Measurements from ENCODE around the gene NFIA. TPM values are rescaled to one million over a fixed set of nuclear protein-coding genes. Genes with fewer than 3 reads are reported as not detected.
A peak's percentile ranks its signal among the peaks of the same experiment; 100 is the strongest.

The NFIA gene
- total RNA-seq, 6 donors from 2014 or later = 33.5 to 94.3 (median 44.9) TPM

DNA sequence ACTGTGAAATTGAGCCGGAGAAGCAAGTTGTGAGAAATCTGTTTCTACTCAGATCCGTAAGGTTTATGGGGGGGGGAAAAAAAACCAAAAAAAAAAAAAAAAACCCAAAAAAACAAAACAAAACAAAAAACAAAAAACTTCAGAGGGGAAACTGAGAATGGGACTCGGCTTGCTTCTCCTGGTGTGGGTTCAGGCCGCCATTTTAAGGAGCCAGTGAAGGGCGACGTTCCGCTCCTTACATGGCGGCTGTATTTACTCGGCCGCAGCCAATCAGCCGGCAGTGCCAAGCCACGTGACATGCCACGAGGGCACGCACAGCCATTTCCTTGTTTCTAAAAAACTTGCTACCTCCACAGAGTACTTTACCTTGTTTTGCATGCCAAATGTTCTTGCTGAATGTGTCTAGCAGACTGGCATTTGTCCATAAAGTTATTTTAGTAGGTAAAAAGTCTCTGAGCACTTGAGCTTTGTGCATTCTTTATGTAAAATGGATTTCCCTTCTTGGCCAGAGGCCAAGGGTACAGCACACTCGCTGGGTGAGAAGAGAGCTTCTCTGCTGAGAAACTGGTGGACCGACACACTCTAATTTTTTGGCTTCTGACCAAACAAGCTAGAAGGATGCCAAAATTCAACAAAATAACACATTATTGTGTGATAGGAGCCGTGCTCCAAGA lies 101.8 kb downstream of the NFIA start:
- DNase-seq (peak; percentile 92 to 98), ATAC-seq (ENCODE audit: low FRiP score in 2 of 2) (peak; percentile 86 to 95)
- Histone ChIP-seq H3K27ac (peak overlapping the region; percentile 76 to 83 (median 82)), H3K4me3 (peak overlapping the region in 3 of 4 donors; percentile 35 to 48 (median 44)), H3K9me3 (no peaks in the 10 kb centered on the region), H3K27me3 (no peaks in the 10 kb centered on the region), H3K4me1 (peaks cover 16 to 29% (median 20%) of the 10 kb centered on the region in 4 donors), H3K36me3 (no peaks in the 10 kb centered on the region)
- WGBS, 2 donors = 19% methylated on average over 17 of the region's 17 CpGs
- peak in 1 of 4 donors; percentile 35 for TF ChIP-seq POLR2A (IDR thresholded peaks at IDR 0.05)
- peak; percentile 56 to 68 for TF ChIP-seq POLR2AphosphoS5 (IDR thresholded peaks at IDR 0.05)
- TF ChIP-seq, protein P1, sequence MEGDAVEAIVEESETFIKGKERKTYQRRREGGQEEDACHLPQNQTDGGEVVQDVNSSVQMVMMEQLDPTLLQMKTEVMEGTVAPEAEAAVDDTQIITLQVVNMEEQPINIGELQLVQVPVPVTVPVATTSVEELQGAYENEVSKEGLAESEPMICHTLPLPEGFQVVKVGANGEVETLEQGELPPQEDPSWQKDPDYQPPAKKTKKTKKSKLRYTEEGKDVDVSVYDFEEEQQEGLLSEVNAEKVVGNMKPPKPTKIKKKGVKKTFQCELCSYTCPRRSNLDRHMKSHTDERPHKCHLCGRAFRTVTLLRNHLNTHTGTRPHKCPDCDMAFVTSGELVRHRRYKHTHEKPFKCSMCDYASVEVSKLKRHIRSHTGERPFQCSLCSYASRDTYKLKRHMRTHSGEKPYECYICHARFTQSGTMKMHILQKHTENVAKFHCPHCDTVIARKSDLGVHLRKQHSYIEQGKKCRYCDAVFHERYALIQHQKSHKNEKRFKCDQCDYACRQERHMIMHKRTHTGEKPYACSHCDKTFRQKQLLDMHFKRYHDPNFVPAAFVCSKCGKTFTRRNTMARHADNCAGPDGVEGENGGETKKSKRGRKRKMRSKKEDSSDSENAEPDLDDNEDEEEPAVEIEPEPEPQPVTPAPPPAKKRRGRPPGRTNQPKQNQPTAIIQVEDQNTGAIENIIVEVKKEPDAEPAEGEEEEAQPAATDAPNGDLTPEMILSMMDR (IDR thresholded peaks at IDR 0.05) = no peak

- no peaks in the 10 kb centered on the region for H3K36me3 ChIP-seq
- TF ChIP-seq POLR2A (IDR thresholded peaks at IDR 0.05) = no peak
- TF ChIP-seq, protein P1 (IDR thresholded peaks at IDR 0.05) = no peak
- TF ChIP-seq EP300 (IDR thresholded peaks at IDR 0.05) = no peak
- TF ChIP-seq POLR2AphosphoS5 (IDR thresholded peaks at IDR 0.05) = no peak
- ATAC-seq (ENCODE audit: low FRiP score in 2 of 2) (no peak), DNase-seq (no peak)
- no peaks in the 10 kb centered on the region for H3K27me3 ChIP-seq
- peak overlapping the region; percentile 76 to 83 (median 82) for H3K27ac ChIP-seq
- 9 to 15% methylated on average over 3 of the region's 3 CpGs for WGBS, 2 donors
- peaks cover 16 to 29% (median 20%) of the 10 kb centered on the region in 4 donors for H3K4me1 ChIP-seq
- H3K4me3 ChIP-seq = peak overlapping the region in 3 of 4 donors; percentile 35 to 48 (median 44)
- no peaks in the 10 kb centered on the region for H3K9me3 ChIP-seq
Observed at GRCh38 chr1:61184714-61185106, 102.3 kb downstream of the NFIA start.

GRCh38 chr1:61186753-61187152 lies 104.4 kb downstream of the NFIA start:
- H3K4me1 ChIP-seq = peaks cover 16 to 29% (median 20%) of the 10 kb centered on the region in 4 donors
- H3K4me3 ChIP-seq = no peak overlapping the region
- ATAC-seq (ENCODE audit: low FRiP score in 2 of 2) (peak in 1 of 2 donors; percentile 20), DNase-seq (no peak)
- H3K27me3 ChIP-seq = no peaks in the 10 kb centered on the region
- TF ChIP-seq POLR2AphosphoS5 (IDR thresholded peaks at IDR 0.05) = no peak
- no peak for TF ChIP-seq EP300 (IDR thresholded peaks at IDR 0.05)
- TF ChIP-seq POLR2A (IDR thresholded peaks at IDR 0.05) = no peak
- TF ChIP-seq, protein P1 (IDR thresholded peaks at IDR 0.05) = no peak
- no peaks in the 10 kb centered on the region for H3K9me3 ChIP-seq
- H3K27ac ChIP-seq = no peak overlapping the region
- H3K36me3 ChIP-seq = no peaks in the 10 kb centered on the region
- 69 to 84% methylated on average over 1 of the region's 1 CpG for WGBS, 2 donors

DNA sequence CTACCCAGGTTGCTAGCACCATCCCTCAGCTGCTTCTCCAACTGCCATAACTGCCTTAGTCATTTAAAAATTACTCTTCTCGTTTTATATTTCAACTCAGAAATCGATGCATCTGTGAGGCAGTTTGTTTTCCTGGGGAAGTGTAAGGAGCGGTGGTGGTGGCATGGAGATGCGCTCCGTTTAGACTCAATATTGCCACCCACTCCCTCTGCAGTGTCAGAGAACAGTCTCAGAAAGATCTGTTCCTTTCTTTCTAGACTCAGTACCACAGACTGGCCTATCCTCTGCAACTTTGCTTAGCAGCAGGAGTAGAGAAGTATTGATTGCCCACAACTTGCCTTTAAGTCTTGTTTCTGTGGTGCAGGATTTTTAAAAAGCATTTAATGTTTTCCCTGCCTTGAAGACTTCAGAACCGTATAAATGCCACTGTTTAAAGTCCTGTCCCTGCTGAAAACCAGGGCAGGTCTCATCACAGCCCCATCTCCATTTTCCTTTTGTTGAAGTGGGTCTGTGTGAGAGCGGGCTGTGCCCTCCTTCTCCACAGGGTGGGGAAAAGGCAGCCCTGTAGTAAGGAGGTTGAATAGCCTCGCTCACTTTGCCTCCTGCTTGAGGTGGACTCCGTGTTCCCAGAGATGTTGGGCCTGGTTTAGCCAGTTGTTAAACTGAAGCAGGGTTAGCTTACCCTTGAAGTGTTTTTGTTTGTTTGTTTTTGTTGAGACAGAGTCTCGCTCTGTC lies 105.2 kb downstream of the NFIA start:
- 83 to 92% methylated on average over 10 of the region's 10 CpGs for WGBS, 2 donors

More for the DNA sequence above, 105.2 kb downstream of the NFIA start:
- DNase-seq (no peak), ATAC-seq (ENCODE audit: low FRiP score in 2 of 2) (no peak)
- Histone ChIP-seq H3K27ac (no peak overlapping the region), H3K27me3 (no peaks in the 10 kb centered on the region), H3K9me3 (no peaks in the 10 kb centered on the region), H3K4me3 (no peak overlapping the region), H3K4me1 (peaks cover 16 to 29% (median 20%) of the 10 kb centered on the region in 4 donors), H3K36me3 (no peaks in the 10 kb centered on the region)
- TF ChIP-seq EP300 (IDR thresholded peaks at IDR 0.05) (no peak), POLR2AphosphoS5 (IDR thresholded peaks at IDR 0.05) (no peak), POLR2A (IDR thresholded peaks at IDR 0.05) (no peak)
- TF ChIP-seq, protein P1 (IDR thresholded peaks at IDR 0.05) = no peak

Data from upper lobe of left lung (tissue), 6 donors.